ENCODE results near the gene ADTRP.

GRCh38 chr6:11705483-11705882 is 73.1 kb downstream of the ADTRP start:
- TF ChIP-seq, protein P1, sequence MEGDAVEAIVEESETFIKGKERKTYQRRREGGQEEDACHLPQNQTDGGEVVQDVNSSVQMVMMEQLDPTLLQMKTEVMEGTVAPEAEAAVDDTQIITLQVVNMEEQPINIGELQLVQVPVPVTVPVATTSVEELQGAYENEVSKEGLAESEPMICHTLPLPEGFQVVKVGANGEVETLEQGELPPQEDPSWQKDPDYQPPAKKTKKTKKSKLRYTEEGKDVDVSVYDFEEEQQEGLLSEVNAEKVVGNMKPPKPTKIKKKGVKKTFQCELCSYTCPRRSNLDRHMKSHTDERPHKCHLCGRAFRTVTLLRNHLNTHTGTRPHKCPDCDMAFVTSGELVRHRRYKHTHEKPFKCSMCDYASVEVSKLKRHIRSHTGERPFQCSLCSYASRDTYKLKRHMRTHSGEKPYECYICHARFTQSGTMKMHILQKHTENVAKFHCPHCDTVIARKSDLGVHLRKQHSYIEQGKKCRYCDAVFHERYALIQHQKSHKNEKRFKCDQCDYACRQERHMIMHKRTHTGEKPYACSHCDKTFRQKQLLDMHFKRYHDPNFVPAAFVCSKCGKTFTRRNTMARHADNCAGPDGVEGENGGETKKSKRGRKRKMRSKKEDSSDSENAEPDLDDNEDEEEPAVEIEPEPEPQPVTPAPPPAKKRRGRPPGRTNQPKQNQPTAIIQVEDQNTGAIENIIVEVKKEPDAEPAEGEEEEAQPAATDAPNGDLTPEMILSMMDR (IDR thresholded peaks at IDR 0.05): no peak
- TF ChIP-seq POLR2A (IDR thresholded peaks at IDR 0.05): no peak
- TF ChIP-seq POLR2AphosphoS5 (IDR thresholded peaks at IDR 0.05; ENCODE audit: insufficient read depth in 1 of 2, low read depth in 1 of 2): no peak
